Activated CD4-positive, alpha-beta memory T cell treated with anti-CD3 and anti-CD28 coated beads for 36 hours (primary cell): Measurements from ENCODE around the gene MCF2L. TPM values are rescaled to one million over a fixed set of nuclear protein-coding genes. Genes with fewer than 3 reads are reported as not detected.
"Not testable (repeated sequence)": the region's sequence is repeated elsewhere in the genome, so short reads cannot be mapped to it uniquely, and the experiment has no call there.

ENCODE experiments used
- CTCF ChIA-PET: fragments of 350-600 bp; sonication (Branson Sonifier 250); formaldehyde crosslinking; loops from one replicate; lab custom pipeline; 2021; ENCODE audit warnings: antibody characterized with exemption, inconsistent platforms; lab: Charles Lee
- POLR2A ChIA-PET: fragments of 350-600 bp; sonication (Branson Sonifier 250); formaldehyde crosslinking; loops from one replicate; lab custom pipeline; 2021; ENCODE audit warnings: antibody characterized with exemption; lab: Charles Lee
- DNase-seq: peaks from one replicate; pipeline ENCODE4 v3.0.0-alpha.2; 2020
- H3K27ac Mint-ChIP-seq: one replicate; pipeline ENCODE4 v1.8.0; 2021; ENCODE audit warnings: mixed read lengths
- H3K27me3 Mint-ChIP-seq: one replicate; pipeline ENCODE4 v1.8.0; 2021; ENCODE audit warnings: mixed read lengths
- H3K36me3 Mint-ChIP-seq: one replicate; pipeline ENCODE4 v1.8.0; 2021; ENCODE audit warnings: mixed read lengths
- H3K4me1 Mint-ChIP-seq: one replicate; pipeline ENCODE4 v1.8.0; 2021; ENCODE audit warnings: low read depth, mixed read lengths
- H3K4me3 Mint-ChIP-seq: one replicate; pipeline ENCODE4 v1.8.0; 2021; ENCODE audit warnings: mild to moderate bottlenecking, mixed read lengths
- H3K9me3 Mint-ChIP-seq: one replicate; pipeline ENCODE4 v1.8.0; 2021; ENCODE audit warnings: mixed read lengths
- intact Hi-C: fragments of 100-400 bp; cut with micrococcal nuclease; formaldehyde crosslinking; loops from one replicate; pipeline ENCODE4 v1.15.1; 2023
- total RNA-seq, 2 experiments: library from RNA; stranded (reverse); gene quantifications; one replicate each; pipeline ENCODE4 v1.2.3, GENCODE V29; 2021

The MCF2L gene
- total RNA-seq, 2 experiments from 2014 or later, result 7.1 to 8.0 TPM

DNA sequence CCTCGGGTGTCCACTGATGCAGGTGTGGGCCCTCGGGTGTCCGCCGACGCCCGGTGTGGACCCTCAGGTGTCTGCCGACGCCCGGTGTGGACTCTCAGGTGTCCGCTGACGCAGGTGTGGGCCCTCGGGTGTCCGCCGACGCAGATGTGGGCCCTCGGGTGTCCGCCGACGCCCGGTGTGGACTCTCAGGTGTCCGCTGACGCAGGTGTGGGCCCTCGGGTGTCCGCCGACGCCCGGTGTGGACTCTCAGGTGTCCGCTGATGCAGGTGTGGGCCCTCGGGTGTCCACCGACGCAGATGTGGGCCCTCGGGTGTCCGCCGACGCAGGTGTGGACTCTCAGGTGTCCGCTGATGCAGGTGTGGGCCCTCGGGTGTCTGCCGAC is 61.2 kb downstream of the MCF2L start:
- POLR2A ChIA-PET, H3K4me1 Mint-ChIP-seq, H3K9me3 Mint-ChIP-seq, H3K27me3 Mint-ChIP-seq, H3K36me3 Mint-ChIP-seq, H3K4me3 Mint-ChIP-seq, intact Hi-C loops, H3K27ac Mint-ChIP-seq, DNase-seq: not testable (repeated sequence)
- CTCF ChIA-PET, result interaction anchor here (1.5 to 2.8 kb wide), 3 partner anchors 12 to 93 kb away, joined by 3 to 8 read pairs (median 5); no protein-coding TSS in a partner anchor

DNA sequence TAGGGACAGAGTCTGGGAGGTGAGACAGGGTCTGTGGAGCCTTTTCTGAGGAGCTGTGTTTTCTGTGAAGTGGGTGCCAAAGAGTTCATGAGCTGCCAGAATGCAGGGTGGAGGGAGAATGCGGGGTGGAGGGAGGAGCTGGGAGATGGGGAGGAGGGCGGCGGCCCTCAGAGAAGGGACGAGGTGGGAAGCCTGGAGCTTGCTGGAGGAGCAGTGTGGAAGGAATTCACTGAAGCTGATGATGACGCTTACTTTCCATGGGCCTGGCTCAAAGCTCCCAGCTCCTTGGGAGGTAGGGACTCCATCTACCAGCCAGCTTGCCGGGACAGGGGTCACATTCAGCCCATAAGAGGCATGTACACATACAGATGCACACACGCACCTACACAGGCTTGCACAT is 62.5 kb downstream of the MCF2L start:
- Mint-ChIP-seq H3K9me3 (no peaks in the 10 kb centered on the region), H3K27ac (no peak overlapping the region), H3K4me1 (no peaks in the 10 kb centered on the region), H3K36me3 (no peaks in the 10 kb centered on the region), H3K27me3 (no peaks in the 10 kb centered on the region), H3K4me3 (no peak overlapping the region)
- ChIA-PET CTCF (interaction anchor here (1.7 kb wide), 1 partner anchor 89 kb away, joined by 6 read pairs; no protein-coding TSS in a partner anchor), POLR2A (no interaction called here)
- intact Hi-C loops, result no loop called here
- DNase-seq, result no peak

DNA sequence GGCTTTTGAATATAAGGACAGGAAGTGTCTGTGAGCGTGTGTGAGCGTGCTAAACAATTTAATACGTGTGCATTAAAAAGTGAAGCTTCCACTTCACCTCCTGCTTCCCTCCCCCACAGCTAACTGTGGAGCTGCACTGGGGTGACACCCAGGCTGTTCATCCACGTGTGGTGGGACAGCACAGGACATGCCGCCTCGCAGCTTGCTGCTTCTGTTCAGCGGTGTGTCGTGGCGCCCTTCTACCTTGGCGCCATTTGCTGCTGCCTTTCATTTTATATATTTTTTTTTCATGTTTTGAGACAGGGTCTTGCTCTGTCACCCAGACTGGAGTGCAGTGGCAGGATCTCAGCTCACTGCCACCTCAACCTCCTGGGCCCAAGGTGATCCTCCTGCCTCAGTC is 63.3 kb downstream of the MCF2L start:
- Mint-ChIP-seq H3K27me3 (no peaks in the 10 kb centered on the region), H3K4me3 (no peak overlapping the region), H3K36me3 (no peaks in the 10 kb centered on the region), H3K9me3 (no peaks in the 10 kb centered on the region), H3K27ac (no peak overlapping the region), H3K4me1 (no peaks in the 10 kb centered on the region)
- CTCF ChIA-PET, result interaction anchor here (0.8 to 1.7 kb wide), 2 partner anchors 9 to 89 kb away, joined by 3 to 6 read pairs; no protein-coding TSS in a partner anchor
- intact Hi-C loops, result no loop called here
- no peak for DNase-seq
- POLR2A ChIA-PET, result no interaction called here

DNA sequence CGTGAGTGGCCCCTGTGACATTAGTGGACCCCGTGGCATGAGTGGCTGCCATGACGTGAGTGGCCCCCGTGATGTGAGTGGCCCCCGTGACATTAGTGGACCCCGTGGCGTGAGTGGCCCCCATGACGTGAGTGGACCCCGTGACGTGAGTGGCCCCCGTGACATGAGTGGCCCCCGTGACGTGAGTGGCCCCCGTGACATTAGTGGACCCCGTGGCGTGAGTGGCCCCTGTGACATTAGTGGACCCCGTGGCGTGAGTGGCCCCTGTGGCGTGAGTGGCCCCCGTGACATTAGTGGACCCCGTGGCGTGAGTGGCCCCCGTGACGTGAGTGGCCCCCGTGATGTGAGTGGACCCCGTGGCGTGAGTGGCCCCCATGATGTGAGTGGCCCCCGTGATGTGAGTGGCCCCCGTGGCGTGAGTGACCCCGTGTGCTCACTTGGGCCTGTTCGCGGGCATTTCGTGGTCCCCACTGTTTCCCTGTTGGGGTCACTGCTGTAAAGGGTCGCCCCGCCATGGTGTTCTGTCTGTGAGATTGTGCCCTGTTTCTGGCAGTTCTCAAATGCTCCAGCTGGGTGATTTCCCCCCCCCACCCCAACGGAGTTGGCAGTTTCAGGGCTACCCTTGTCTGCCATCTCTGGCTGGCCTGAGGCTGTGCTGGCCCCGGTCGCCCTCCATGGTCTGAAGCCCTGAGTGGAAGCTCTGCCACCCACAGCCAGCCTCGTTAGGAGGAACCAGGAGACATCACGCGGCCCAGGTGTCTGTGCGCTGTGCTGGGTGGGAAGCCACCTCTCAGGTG is 64.2 kb downstream of the MCF2L start:
- no peak for DNase-seq
- H3K27ac Mint-ChIP-seq, result no peak overlapping the region
- no peaks in the 10 kb centered on the region for H3K4me1 Mint-ChIP-seq
- no peaks in the 10 kb centered on the region for H3K9me3 Mint-ChIP-seq
- H3K36me3 Mint-ChIP-seq, result no peaks in the 10 kb centered on the region
- intact Hi-C loops, result no loop called here
- no peak overlapping the region for H3K4me3 Mint-ChIP-seq
- ChIA-PET CTCF (interaction anchor here (0.7 kb wide), 1 partner anchor 89 kb away, joined by 3 read pairs; no protein-coding TSS in a partner anchor), POLR2A (no interaction called here)
- H3K27me3 Mint-ChIP-seq, result no peaks in the 10 kb centered on the region

DNA sequence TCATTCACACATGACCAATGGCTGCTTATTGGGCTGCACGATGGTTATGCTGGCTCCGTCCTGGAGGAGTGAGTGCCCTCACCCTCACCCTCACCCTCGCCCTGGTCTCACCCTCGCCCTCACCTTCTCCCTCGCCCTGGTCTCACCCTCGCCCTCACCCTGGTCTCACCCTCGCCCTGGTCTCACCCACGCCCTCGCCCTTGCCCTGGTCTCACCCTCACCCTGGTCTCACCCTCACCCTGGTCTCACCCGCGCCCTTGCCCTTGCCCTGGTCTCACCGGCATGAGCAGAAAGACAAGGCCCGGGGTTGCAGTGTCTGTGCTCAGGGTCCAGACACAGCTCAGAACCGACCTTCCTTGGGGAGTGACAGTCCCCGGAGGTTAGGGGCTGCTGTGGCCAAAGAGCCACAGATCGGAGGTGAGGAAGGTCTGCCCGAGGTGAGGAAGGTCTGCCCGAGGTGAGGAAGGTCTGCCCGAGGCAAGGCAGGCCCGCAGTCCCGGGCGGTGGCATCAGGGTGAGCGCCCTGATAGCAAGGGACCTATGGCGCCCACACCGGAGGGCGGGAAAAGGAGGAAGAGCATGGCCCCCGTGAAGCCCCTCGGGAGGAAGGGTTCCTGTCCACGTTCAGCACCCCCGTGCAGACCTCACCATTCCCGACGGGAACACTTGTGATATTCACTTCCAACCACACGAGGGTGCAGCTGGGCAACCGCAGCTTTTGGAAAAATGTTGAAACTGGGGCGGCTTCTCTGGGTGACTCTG is 65.6 kb downstream of the MCF2L start:
- CTCF ChIA-PET, result interaction anchor here (0.7 kb wide), 1 partner anchor 91 kb away, joined by 3 read pairs; no protein-coding TSS in a partner anchor
- intact Hi-C loops, result no loop called here
- H3K9me3 Mint-ChIP-seq, result no peaks in the 10 kb centered on the region
- H3K27me3 Mint-ChIP-seq, result no peaks in the 10 kb centered on the region
- POLR2A ChIA-PET, result no interaction called here
- no peak overlapping the region for H3K27ac Mint-ChIP-seq
- no peak overlapping the region for H3K4me3 Mint-ChIP-seq
- DNase-seq, result no peak
- H3K36me3 Mint-ChIP-seq, result no peaks in the 10 kb centered on the region
- H3K4me1 Mint-ChIP-seq, result no peaks in the 10 kb centered on the region

DNA sequence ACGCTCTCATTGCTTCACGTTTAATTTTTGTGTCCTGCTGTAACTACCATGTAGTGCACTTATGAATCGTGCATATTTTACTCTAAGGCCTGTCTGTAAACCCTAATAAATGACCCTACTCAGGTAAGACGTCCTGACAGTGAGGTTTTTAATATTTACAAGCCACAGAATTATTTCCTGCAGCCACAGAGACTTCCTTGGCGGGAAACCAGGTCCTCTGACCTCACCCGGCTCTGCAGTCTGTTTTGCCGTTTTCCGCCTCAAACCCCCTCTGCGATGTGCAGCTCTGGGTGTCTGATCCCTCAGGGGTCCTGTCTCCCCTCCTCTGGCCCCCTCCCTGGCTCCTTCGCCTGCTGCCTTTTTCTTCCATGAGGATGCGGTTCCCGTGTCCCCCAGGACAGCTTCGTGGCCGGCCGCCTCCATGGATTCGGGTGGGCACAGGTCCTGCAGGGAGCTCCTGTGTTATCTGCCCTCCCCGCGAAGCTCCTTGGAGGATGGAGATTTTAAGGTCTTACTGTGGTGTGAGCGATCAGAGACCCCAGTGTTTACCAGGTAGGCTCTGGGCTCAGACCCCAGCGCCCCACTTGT is 66.3 kb downstream of the MCF2L start:
- ChIA-PET CTCF (no interaction called here), POLR2A (no interaction called here)
- H3K27ac Mint-ChIP-seq, result no peak overlapping the region
- no peaks in the 10 kb centered on the region for H3K9me3 Mint-ChIP-seq
- no peaks in the 10 kb centered on the region for H3K4me1 Mint-ChIP-seq
- DNase-seq, result no peak
- no peaks in the 10 kb centered on the region for H3K36me3 Mint-ChIP-seq
- H3K4me3 Mint-ChIP-seq, result no peak overlapping the region
- intact Hi-C loops, result no loop called here
- no peaks in the 10 kb centered on the region for H3K27me3 Mint-ChIP-seq

DNA sequence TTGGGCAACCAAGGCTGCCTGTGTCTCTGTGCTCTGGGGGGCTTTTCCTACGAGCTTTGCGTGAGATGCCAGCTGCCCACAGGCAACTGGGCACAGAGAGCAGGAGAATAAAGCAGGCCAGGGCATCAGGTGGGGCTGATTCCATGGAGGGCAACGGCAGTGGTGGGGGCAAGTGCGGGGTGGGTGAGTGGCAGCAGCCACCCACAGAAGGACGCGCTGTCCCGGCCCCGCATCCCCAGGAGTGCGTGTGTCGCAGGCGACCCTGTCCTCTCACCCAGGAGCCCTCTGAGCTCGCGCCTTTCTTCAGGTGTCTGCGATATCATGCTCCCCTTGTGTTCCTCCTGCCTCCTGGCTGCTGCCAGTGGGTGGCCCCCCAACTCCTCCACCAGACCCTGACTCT is 67.4 kb downstream of the MCF2L start:
- Mint-ChIP-seq H3K9me3 (no peaks in the 10 kb centered on the region), H3K4me3 (no peak overlapping the region), H3K4me1 (no peaks in the 10 kb centered on the region), H3K27me3 (no peaks in the 10 kb centered on the region), H3K36me3 (no peaks in the 10 kb centered on the region), H3K27ac (no peak overlapping the region)
- POLR2A ChIA-PET, result no interaction called here
- CTCF ChIA-PET, result no interaction called here
- DNase-seq, result no peak
- intact Hi-C loops, result no loop called here

DNA sequence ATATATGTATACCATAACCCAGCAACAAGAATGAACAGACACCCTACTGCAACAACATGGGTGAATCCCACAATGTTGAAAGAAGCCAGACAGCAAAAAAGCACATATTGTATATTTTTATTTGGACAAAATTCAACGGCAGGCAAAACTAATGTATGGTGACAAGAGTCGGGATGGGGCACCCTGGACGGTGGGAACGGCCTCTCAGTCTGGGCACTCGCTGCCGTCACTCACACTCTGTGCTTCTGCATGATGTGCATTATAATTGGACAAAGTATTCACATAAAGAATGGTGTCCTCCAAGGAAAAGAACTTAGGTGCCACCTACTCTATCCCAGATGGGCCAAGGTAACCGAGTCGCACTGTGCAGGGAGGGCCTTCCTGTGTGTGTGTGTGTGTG is 71.0 kb downstream of the MCF2L start:
- Mint-ChIP-seq H3K4me3 (no peak overlapping the region), H3K9me3 (no peaks in the 10 kb centered on the region), H3K4me1 (no peaks in the 10 kb centered on the region), H3K36me3 (no peaks in the 10 kb centered on the region), H3K27me3 (no peaks in the 10 kb centered on the region), H3K27ac (no peak overlapping the region)
- ChIA-PET POLR2A (no interaction called here), CTCF (no interaction called here)
- intact Hi-C loops, result no loop called here
- DNase-seq, result no peak

DNA sequence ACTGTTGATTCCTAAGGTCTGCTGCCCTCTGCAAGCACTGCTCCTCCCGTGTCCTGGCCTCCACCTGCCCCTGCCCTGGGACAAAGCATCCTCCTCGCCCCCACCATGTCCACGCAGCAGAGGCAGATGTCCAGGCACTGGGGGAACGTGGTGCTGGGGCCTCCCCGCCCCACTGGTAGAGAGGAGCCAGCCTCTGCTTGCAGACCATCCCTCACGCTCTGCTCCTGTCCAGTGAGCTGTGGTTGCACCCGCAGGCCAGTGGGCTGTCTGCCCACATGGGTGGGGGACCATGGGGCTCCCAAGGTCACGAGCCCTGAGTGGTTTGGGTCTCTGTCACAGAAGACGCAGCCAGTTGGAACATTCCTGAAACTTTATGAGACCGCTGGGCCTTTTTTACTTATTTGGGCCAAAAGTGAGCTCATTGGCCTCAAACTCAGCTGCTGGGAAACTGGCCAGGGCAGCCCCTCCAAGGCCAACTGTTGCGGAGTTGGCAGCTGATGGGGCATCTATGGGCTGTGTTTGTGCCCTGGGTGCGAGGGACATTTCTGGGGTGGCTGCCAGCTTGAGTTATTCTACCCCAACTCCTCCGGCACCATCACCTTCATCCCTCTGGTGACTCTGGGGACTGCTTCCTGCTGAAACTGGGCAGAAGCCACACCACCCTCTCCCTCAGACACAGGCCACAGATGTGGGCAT is 71.7 kb downstream of the MCF2L start:
- H3K36me3 Mint-ChIP-seq, result no peaks in the 10 kb centered on the region
- intact Hi-C loops, result no loop called here
- POLR2A ChIA-PET, result no interaction called here
- no peak overlapping the region for H3K27ac Mint-ChIP-seq
- H3K4me1 Mint-ChIP-seq, result no peaks in the 10 kb centered on the region
- CTCF ChIA-PET, result no interaction called here
- no peaks in the 10 kb centered on the region for H3K9me3 Mint-ChIP-seq
- no peak overlapping the region for H3K4me3 Mint-ChIP-seq
- no peaks in the 10 kb centered on the region for H3K27me3 Mint-ChIP-seq
- DNase-seq, result no peak

DNA sequence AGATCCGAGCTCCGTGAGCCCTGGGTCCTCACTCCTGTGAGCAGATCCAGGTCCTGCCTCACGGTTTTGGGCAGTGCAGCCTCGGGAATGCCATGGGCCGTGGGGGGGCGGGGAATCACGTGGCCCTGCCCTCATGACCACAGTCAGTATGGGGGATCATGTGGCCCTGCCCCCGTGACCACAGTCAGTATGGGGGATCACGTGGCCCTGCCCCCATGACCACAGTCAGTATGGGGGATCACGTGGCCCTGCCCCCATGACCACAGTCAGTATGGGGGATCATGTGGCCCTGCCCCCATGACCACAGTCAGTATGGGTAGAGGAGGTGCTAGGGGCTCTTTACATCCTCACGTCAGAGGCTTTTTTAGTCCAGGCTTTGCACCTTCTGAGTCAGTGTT is 72.3 kb downstream of the MCF2L start:
- Mint-ChIP-seq H3K27ac (no peak overlapping the region), H3K4me3 (no peak overlapping the region), H3K9me3 (no peaks in the 10 kb centered on the region), H3K4me1 (no peaks in the 10 kb centered on the region), H3K27me3 (no peaks in the 10 kb centered on the region), H3K36me3 (no peaks in the 10 kb centered on the region)
- intact Hi-C loops, result no loop called here
- no peak for DNase-seq
- ChIA-PET CTCF (no interaction called here), POLR2A (no interaction called here)

DNA sequence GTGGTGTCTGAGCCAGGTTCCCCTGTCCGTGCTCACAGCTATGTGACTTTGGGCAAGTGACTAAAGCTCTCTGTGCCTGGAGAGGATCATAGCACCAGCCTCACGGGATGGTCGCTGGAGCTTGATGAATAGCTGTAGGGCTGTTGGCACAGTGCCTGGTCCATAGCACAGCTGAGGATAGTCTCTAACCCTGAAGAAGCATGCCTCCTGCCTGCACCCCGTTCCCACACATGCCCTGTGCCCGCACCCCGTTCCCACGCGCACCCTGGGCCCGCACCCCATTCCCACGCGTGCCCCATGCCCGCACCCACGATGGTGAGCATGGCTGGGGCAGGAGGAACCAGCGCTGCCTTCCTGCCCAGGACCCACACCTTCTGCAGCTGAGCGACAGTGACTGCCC is 72.9 kb downstream of the MCF2L start:
- no peak overlapping the region for H3K4me3 Mint-ChIP-seq

DNA sequence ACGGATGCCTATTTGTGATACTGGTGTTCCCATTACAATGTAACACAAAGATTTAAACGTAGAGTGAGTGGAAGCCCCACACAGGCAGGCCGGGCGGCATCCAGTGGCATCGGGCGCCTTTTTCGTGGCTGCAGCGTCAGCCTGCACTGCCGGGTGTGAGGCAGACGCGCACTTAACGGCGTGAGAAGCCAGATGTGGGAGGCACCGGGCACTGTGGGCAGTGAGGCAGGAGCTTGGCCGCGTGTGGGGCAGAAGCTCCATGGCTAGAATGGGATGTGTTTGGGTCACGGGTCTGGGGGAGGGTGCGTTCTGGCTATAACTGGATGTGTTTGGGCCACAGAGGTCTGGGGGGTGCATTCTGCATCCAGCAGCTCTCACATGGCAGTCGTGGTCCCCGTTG is 73.4 kb downstream of the MCF2L start:
- no peaks in the 10 kb centered on the region for H3K9me3 Mint-ChIP-seq
- no peak for DNase-seq
- POLR2A ChIA-PET, result no interaction called here
- intact Hi-C loops, result no loop called here
- H3K4me3 Mint-ChIP-seq, result no peak overlapping the region
- no peak overlapping the region for H3K27ac Mint-ChIP-seq
- CTCF ChIA-PET, result no interaction called here
- H3K36me3 Mint-ChIP-seq, result no peaks in the 10 kb centered on the region
- H3K27me3 Mint-ChIP-seq, result no peaks in the 10 kb centered on the region
- no peaks in the 10 kb centered on the region for H3K4me1 Mint-ChIP-seq

More for the DNA sequence above, 72.9 kb downstream of the MCF2L start:
- H3K36me3 Mint-ChIP-seq, result no peaks in the 10 kb centered on the region
- ChIA-PET POLR2A (no interaction called here), CTCF (no interaction called here)
- no peaks in the 10 kb centered on the region for H3K27me3 Mint-ChIP-seq
- no peaks in the 10 kb centered on the region for H3K4me1 Mint-ChIP-seq
- intact Hi-C loops, result no loop called here
- H3K9me3 Mint-ChIP-seq, result no peaks in the 10 kb centered on the region
- DNase-seq, result no peak
- no peak overlapping the region for H3K27ac Mint-ChIP-seq
